Stimulated activated CD8-positive, alpha-beta memory T cell treated with anti-CD3 and anti-CD28 coated beads, Interleukin-4, amount 100 ng/mL, for 24 hours (primary cell): Measurements from ENCODE around the gene FERMT1.

Experiments used
- DNase-seq: peaks from one replicate; pipeline ENCODE4 v3.0.0-alpha.2; 2020; ENCODE audit warnings: low read depth

The FERMT1 gene, protein sequence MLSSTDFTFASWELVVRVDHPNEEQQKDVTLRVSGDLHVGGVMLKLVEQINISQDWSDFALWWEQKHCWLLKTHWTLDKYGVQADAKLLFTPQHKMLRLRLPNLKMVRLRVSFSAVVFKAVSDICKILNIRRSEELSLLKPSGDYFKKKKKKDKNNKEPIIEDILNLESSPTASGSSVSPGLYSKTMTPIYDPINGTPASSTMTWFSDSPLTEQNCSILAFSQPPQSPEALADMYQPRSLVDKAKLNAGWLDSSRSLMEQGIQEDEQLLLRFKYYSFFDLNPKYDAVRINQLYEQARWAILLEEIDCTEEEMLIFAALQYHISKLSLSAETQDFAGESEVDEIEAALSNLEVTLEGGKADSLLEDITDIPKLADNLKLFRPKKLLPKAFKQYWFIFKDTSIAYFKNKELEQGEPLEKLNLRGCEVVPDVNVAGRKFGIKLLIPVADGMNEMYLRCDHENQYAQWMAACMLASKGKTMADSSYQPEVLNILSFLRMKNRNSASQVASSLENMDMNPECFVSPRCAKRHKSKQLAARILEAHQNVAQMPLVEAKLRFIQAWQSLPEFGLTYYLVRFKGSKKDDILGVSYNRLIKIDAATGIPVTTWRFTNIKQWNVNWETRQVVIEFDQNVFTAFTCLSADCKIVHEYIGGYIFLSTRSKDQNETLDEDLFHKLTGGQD

GRCh38 chr20:6122873-6123648 lies at the start of gene FERMT1:
TSS of gene FERMT1 (minus strand) at chr20:6123030. CDS start at chr20:6119554, 3,476 bp downstream.
- peak; percentile 11 for DNase-seq

- no peak for DNase-seq
Measured at GRCh38 chr20:6169251-6169650, 46.4 kb upstream of the FERMT1 start.

DNA sequence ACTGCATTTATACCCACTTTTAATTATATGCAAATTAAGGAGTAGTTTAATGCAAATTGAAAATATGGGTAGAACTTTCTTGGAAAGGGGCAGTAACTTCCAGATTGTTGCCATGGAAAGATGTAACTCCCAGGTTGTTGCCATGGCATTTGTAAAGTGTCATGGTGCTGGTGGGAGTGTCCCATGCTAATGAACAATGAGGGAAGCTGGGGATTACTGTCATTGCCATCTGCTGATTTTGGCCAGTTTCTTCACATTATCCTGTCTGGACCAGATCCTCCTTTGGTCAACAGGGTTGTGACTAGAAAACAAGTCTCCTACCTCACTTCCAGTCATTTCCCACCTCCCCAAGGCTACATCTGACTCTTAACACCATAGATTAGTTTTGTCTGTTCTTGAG lies 45.4 kb upstream of the FERMT1 start:
- no peak for DNase-seq

DNA sequence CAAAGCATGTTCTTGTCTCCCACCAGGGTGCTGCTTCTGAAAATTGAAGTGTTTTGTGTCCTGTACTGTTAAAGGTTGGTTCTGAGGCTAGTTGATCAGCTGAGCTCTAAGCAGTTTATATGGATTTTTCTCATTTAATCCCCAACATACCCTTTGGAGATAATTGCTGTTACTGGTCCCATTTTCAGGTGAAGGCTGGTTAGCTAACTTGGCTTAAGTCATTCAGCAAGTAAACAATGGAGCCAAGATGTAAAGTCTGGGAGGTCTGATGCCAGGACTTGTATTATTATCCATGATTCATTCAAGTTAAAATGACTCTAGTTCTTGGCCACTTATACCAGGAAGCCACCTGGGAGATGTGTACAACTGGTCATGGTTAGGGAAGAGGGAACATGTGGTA lies 42.5 kb upstream of the FERMT1 start:
- no peak for DNase-seq

GRCh38 chr20:6164421-6165341 lies 41.9 kb upstream of the FERMT1 start:
- DNase-seq: no peak

GRCh38 chr20:6160736-6161135 lies 37.9 kb upstream of the FERMT1 start:
- DNase-seq: no peak

DNA sequence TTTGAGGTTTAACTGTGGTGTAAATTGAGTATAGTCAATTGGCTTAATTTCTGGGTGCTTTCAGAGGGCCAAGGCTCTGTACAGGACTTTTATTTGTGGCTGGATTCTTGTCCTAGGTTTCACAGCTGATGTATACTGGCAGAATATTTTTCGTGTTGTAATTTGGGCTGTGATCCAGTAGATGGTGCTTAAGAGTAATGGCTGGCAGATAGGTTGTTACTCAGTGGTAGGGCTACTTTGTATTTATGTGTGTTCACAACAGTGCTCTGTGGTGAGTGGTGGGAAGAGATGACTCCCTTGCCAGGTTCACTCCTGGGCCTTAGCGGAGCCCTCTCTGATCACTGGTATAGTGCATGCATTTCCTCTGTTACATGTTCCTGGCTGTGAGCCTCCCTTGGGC lies 34.5 kb upstream of the FERMT1 start:
- no peak for DNase-seq

- no peak for DNase-seq
Measured at GRCh38 chr20:6152777-6153176, 29.9 kb upstream of the FERMT1 start.

DNA sequence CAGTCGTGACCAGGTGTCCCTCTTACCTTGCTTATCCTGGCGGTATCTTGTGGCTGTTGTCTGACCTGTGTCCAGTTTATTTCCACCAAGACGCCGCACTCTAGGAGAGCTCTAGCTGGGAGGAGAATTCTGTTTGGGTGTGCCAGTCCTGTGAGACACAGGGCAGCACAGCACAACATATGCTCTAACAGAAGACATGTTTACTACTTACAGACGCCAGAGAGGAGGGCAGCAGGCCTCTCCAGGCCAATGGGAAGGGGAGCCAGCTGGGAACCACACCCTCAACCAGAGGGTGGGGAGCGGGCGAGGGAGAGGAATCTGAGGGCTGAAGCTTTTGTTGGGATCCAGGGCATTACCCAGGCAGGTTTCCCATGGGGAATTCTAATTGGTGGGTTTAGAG lies 25.2 kb upstream of the FERMT1 start:
- DNase-seq: no peak

DNA sequence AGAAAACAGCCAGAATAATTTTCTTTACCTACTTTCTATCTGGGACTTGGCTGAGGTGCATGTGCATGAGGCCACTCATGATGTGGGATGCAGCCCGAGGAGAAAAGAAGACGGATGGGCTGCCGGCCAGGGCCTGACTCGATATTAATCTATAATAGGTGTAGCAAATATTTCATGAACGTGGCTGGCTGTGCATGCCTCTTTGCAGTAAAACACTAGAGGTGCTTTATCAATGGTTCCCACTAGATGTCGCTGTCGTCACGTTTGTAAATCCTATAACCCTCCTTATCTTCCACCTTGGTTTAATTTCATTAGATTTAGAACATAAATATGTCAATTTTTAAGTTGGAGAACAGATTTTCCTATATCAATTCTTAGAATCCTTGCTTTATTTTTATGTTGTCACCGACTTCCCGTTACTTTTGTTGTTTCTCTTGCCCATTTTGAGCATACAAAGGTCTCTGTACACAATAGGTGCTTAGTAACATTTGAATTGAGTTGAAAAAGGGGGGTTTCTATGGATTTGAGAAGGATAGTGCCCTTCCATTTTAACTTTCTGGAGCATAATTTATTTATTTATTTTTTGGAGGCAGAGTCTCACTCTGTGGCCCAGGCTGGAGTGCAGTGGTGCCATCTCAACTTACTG lies 19.6 kb upstream of the FERMT1 start:
- DNase-seq: peak; percentile 18

- DNase-seq: no peak
Measured at GRCh38 chr20:6140947-6141346, 18.1 kb upstream of the FERMT1 start.

DNA sequence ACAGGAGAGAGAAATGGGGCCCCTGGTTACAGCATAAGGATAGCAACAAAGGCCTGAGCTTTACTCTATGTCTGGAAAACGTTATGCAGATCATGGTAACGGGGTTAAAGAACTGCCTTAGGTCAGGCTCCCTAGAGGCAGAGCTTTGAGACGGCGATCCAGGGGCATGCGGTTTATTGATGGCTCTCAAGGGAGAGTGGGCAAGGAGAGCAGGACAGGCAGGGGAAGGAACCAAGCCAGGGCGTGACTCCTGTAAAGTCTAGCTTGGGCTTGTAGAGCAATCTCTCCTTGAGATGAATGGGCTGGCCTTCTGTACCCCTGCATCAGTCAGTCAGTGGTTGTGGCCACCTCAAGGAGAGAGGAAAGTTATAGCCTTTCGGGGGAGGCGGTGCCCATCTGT lies 12.5 kb upstream of the FERMT1 start:
- no peak for DNase-seq

DNA sequence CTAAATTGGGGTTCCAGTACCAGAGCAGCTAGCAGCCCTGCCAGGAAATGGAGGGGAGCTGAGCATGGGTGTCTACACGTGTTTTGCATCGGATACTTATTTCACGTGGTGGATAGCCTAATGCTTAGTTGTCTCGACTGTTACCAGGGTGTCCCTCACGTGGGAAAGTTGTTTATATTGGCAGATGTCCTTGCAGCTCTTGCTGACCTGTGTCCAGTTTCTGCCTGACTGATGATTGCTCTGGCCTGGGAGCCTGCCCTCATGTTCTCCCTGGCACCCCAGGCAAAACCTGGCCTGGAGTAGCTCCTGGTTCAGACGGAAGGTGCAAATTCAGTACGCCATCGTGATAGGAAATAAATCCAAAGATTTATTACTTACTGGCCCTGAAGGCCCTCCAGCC lies 11.8 kb upstream of the FERMT1 start:
- DNase-seq: no peak

GRCh38 chr20:6130045-6130444 lies 7.2 kb upstream of the FERMT1 start:
- no peak for DNase-seq

- DNase-seq: no peak
Measured at GRCh38 chr20:6127825-6128224, 5.0 kb upstream of the FERMT1 start.

DNA sequence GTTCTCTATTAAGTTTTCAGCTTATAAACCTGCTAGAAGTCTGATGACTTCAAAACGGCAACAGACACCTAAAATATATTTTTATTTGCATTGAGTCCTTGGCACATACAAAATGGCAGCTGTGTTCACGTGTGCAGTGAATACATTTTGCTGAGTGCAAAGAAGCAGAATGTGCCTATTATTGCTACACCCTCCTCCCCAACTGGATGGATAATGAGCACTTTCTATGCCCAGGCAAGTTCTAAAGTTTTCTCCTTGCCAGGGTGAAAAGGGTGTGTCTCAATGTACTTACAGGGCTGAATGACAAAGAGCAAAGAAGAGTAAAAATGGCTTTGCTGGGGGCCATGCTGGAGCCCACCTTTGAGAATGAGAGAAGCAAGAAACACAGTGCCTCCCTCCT lies 4.0 kb upstream of the FERMT1 start:
- no peak for DNase-seq

DNA sequence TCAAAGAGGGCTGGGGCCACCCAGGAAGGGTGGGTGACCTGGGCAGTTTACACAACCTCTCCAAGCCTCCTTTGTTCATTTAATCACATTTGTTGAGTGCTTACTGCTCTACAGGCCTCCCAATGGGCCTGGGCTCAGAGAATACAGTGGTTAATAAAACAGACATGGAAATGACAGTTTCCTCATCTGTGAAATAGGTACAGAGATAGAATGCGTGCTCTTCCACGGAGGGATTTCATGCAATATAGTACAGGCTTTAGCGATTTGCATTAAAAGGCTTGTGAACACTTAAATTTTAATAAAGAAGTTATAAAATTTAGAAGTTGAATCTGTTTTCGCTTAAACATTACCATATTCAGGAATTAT lies 802 bp upstream of the FERMT1 start:
- DNase-seq: no peak

GRCh38 chr20:6122111-6122872 lies 538 bp downstream of the FERMT1 start:
- no peak for DNase-seq

GRCh38 chr20:6121504-6121903 lies 1.3 kb downstream of the FERMT1 start:
- DNase-seq: no peak

GRCh38 chr20:6120491-6120988 lies 2.3 kb downstream of the FERMT1 start:
- no peak for DNase-seq
